Stomach (tissue), 4 donors: ENCODE results near the gene TMEM106C.

Source experiments
- EP300 ChIP-seq: sonication (generic); formaldehyde crosslinking; IDR thresholded peaks from one replicate; pipeline ENCODE4 v1.6.1; 2017; ENCODE audit warnings: antibody characterized with exemption
- POLR2A ChIP-seq, 4 donors: fragments of 450-650 bp; IDR thresholded peaks; one replicate each; pipeline ENCODE4 v1.6.1; 2016; ENCODE audit warnings: antibody characterized with exemption in 4 of 4, control low read depth in 2 of 4, mild to moderate bottlenecking in 1 of 4, moderate library complexity in 1 of 4
- TF ChIP-seq, protein P1 (sequence below), 7 experiments: fragments of 450-650 bp in 4 of 7; fragments of 200-600 bp in 3 of 7; sonication (generic) in 3 of 7; IDR thresholded peaks; one replicate each; pipeline ENCODE4 v1.5.1; 2016 to 2019; ENCODE audit warnings: antibody characterized with exemption in 7 of 7, control low read depth in 2 of 7, mild to moderate bottlenecking in 1 of 7

DNA sequence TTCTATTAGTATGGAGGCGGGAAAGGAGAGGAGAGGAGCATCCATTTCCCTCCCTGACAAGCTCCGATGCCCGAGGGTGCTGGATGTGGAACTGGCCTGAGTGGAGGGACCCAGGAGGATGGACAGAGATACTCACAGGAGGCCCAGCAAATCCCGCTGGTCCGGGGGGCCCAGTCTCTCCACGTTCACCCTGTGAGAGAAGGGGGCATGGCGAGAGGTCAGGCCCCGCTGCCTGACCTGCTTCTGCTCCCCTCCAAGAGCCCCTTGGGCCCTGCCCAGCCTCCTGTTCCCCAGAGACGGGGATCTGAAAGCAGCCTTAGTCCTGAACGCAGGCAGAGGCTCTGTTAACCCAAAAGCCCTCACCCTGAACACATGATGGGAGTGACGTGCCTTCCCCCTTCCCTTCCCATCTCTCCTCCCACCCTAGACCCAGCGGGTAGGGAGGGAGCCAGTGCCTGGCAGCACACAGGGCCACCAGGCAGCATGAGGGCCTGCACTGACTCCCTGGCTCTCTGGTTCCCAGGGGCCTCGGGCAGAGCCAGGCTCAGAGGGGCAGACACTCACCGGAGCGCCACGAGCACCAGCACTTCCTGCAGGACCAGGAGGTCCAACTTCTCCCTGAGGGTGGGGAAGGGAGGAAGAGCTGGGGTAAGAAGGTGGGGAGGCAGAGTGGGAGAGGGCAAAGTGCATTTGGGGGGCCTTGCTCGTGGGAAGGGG lies 17.5 kb downstream of the TMEM106C start:
- no peak for TF ChIP-seq EP300
- TF ChIP-seq POLR2A (IDR thresholded peaks at IDR 0.05), result no peak
- TF ChIP-seq, protein P1, sequence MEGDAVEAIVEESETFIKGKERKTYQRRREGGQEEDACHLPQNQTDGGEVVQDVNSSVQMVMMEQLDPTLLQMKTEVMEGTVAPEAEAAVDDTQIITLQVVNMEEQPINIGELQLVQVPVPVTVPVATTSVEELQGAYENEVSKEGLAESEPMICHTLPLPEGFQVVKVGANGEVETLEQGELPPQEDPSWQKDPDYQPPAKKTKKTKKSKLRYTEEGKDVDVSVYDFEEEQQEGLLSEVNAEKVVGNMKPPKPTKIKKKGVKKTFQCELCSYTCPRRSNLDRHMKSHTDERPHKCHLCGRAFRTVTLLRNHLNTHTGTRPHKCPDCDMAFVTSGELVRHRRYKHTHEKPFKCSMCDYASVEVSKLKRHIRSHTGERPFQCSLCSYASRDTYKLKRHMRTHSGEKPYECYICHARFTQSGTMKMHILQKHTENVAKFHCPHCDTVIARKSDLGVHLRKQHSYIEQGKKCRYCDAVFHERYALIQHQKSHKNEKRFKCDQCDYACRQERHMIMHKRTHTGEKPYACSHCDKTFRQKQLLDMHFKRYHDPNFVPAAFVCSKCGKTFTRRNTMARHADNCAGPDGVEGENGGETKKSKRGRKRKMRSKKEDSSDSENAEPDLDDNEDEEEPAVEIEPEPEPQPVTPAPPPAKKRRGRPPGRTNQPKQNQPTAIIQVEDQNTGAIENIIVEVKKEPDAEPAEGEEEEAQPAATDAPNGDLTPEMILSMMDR (IDR thresholded peaks at IDR 0.05), result no peak
